Smooth muscle cell (in vitro differentiated cells): ENCODE data around the gene SEMA5A. TPM values are rescaled to one million over a fixed set of nuclear protein-coding genes. Genes with fewer than 3 reads are reported as not detected.

ENCODE experiments used
- DNase-seq: peaks from one replicate; lab custom pipeline; 2025; ENCODE audit not compliant: unreplicated experiment; lab: John Stamatoyannopoulos, UW
- H2AFZ ChIP-seq: fragments of 200-600 bp; sonication (generic); 2 replicates; pipeline ENCODE4 v1.6.0; 2016; ENCODE audit warnings: antibody characterized with exemption, low read depth, mild to moderate bottlenecking
- H3F3A ChIP-seq: fragments of 200-600 bp; sonication (generic); 2 replicates; pipeline ENCODE4 v1.6.0; 2017; ENCODE audit warnings: antibody characterized with exemption, low read depth
- H3K27ac ChIP-seq: fragments of 200-600 bp; sonication (generic); 2 replicates; pipeline ENCODE4 v1.5.1; 2016; ENCODE audit warnings: low read depth, mild to moderate bottlenecking
- H3K27me3 ChIP-seq: fragments of 200-600 bp; sonication (generic); 2 replicates; pipeline ENCODE4 v1.6.1; 2016; ENCODE audit warnings: low read depth, mild to moderate bottlenecking
- H3K36me3 ChIP-seq: fragments of 200-600 bp; sonication (generic); 2 replicates; pipeline ENCODE4 v1.5.1; 2016; ENCODE audit warnings: low read depth
- H3K4me1 ChIP-seq: fragments of 200-600 bp; sonication (generic); 2 replicates; pipeline ENCODE4 v1.5.1; 2016; ENCODE audit warnings: low read depth
- H3K4me2 ChIP-seq: fragments of 200-600 bp; sonication (generic); 2 replicates; pipeline ENCODE4 v1.6.0; 2016; ENCODE audit warnings: mild to moderate bottlenecking
- H3K4me3 ChIP-seq: fragments of 200-600 bp; sonication (generic); 2 replicates; pipeline ENCODE4 v1.5.1; 2016; ENCODE audit warnings: mild to moderate bottlenecking
- H3K79me2 ChIP-seq: fragments of 200-600 bp; sonication (generic); 2 replicates; pipeline ENCODE4 v1.6.0; 2016; ENCODE audit warnings: low read depth, mild to moderate bottlenecking
- H3K9ac ChIP-seq: fragments of 200-600 bp; sonication (generic); 2 replicates; pipeline ENCODE4 v1.6.0; 2016; ENCODE audit warnings: low read depth
- H3K9me3 ChIP-seq: fragments of 200-600 bp; sonication (generic); replicated peaks from 2 replicates; pipeline ENCODE4 v1.5.1; 2016; ENCODE audit warnings: low read depth
- H4K20me1 ChIP-seq: fragments of 200-600 bp; sonication (generic); 2 replicates; pipeline ENCODE4 v1.6.0; 2016; ENCODE audit warnings: low read depth
- CTCF ChIP-seq: fragments of 200-600 bp; sonication (generic); IDR thresholded peaks from 2 replicates; pipeline ENCODE4 v1.5.1; 2017; ENCODE audit warnings: borderline replicate concordance, mild to moderate bottlenecking, antibody characterized with exemption; ENCODE audit not compliant: insufficient read depth, poor library complexity, severe bottlenecking
- WGBS: methylation state at CpG from one replicate; pipeline ENCODE4 v1.1.7; 2016; ENCODE audit warnings: low lambda C conversion rate; 5-methylcytosine and 5-hydroxymethylcytosine counted together
- polyA plus RNA-seq: library from polyadenylated mRNA; unstranded; fragments of >200 nt; fragmentation: Nextera tagmentation; extraction: Ambion mirVana; gene quantifications from 2 replicates; pipeline ENCODE4 v1.2.1, GENCODE V29; 2016
- total RNA-seq: library from RNA; depleted of rRNA; stranded (reverse); fragments of >200 nt; gene quantifications from 2 replicates; pipeline ENCODE4 v1.2.3, GENCODE V29; 2014

The SEMA5A gene
- total and polyA plus RNA-seq, 2 experiments from 2014 or later, result 21.6 to 65.1 TPM

GRCh38 chr5:9066349-9066748 lies 479.5 kb downstream of the SEMA5A start:
- Histone ChIP-seq H2AFZ (no peak overlapping the region), H3K4me3 (no peak overlapping the region), H3F3A (no peaks in the 10 kb centered on the region)

GRCh38 chr5:9063615-9064245 lies 482.1 kb downstream of the SEMA5A start:
- Histone ChIP-seq H3K27ac (no peak overlapping the region), H3K79me2 (no peaks in the 10 kb centered on the region), H3K4me2 (no peak overlapping the region), H3K9ac (no peak overlapping the region), H4K20me1 (no peaks in the 10 kb centered on the region), H3K4me1 (peaks cover 6% of the 10 kb centered on the region), H3K36me3 (peaks cover 17% of the 10 kb centered on the region), H3K9me3 (no peaks in the 10 kb centered on the region), H3K27me3 (no peaks in the 10 kb centered on the region), H2AFZ (no peak overlapping the region), H3F3A (peaks cover 4% of the 10 kb centered on the region), H3K4me3 (no peak overlapping the region)
- no peak for TF ChIP-seq CTCF
- 91% methylated on average over 3 of the region's 3 CpGs for WGBS
- DNase-seq, result no peak

More at GRCh38 chr5:9066349-9066748, 479.5 kb downstream of the SEMA5A start:
- Histone ChIP-seq H3K36me3 (peaks cover 17% of the 10 kb centered on the region), H3K27ac (no peak overlapping the region), H3K9ac (no peak overlapping the region), H3K9me3 (no peaks in the 10 kb centered on the region), H4K20me1 (no peaks in the 10 kb centered on the region), H3K79me2 (no peaks in the 10 kb centered on the region), H3K4me1 (no peaks in the 10 kb centered on the region), H3K4me2 (no peak overlapping the region), H3K27me3 (no peaks in the 10 kb centered on the region)
- no peak for TF ChIP-seq CTCF
- 94% methylated on average over 17 of the region's 17 CpGs for WGBS
- no peak for DNase-seq

DNA sequence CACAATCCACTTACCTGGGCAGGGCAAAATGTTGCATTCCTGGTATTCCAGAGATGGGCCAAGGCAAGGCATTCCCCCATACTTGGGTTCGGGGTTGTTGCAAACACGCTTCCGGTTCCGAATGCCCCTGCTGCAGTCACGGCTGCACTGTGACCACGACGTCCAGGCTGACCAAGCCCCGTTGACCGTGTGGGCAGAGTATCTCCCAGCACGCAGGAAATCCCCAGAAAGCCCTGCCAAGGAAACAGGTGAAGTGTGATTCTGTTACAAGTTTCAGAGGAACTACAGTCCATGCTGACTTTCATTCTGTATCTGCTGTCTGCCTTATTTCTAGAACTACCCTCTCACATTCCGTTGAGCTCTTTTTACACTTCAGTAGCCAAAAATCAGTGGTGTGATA lies 483.0 kb downstream of the SEMA5A start:
- Histone ChIP-seq H3K4me1 (peaks cover 6% of the 10 kb centered on the region), H3K9ac (no peak overlapping the region), H2AFZ (no peak overlapping the region), H3K9me3 (no peaks in the 10 kb centered on the region), H3K4me2 (no peak overlapping the region), H3K27me3 (no peaks in the 10 kb centered on the region), H3K4me3 (no peak overlapping the region), H4K20me1 (no peaks in the 10 kb centered on the region), H3K79me2 (no peaks in the 10 kb centered on the region), H3K36me3 (peaks cover 17% of the 10 kb centered on the region), H3F3A (peaks cover 4% of the 10 kb centered on the region), H3K27ac (no peak overlapping the region)
- no peak for DNase-seq
- WGBS, result 96% methylated on average over 11 of the region's 11 CpGs
- no peak for TF ChIP-seq CTCF
